Activated naive CD4-positive, alpha-beta T cell treated with anti-CD3 and anti-CD28 coated beads, Interleukin-2, amount 50 U/mL, for 72 hours (primary cell): Measurements from ENCODE around the gene NPDC1. TPM values are rescaled to one million over a fixed set of nuclear protein-coding genes. Genes with fewer than 3 reads are reported as not detected.
A peak's percentile ranks its signal among the peaks of the same experiment; 100 is the strongest.
"Not testable (repeated sequence)": the region's sequence is repeated elsewhere in the genome, so short reads cannot be mapped to it uniquely, and the experiment has no call there.

Source experiments
- ATAC-seq, 2 donors: fragments of 150-1000 bp; cut with Tn5 transposase; 2 replicates each; pipeline ENCODE4 v1.10.0; 2021; ENCODE audit warnings: mild to moderate bottlenecking in 2 of 2, moderate library complexity in 2 of 2
- DNase-seq, 2 donors: peaks; one replicate each; pipeline ENCODE4 v3.0.0; 2021 to 2022; ENCODE audit warnings: low spot score in 2 of 2
- H3K27ac Mint-ChIP-seq, 2 donors: one replicate each; pipeline ENCODE4 v1.8.0; 2022; ENCODE audit warnings: mild to moderate bottlenecking in 2 of 2, mixed read lengths in 2 of 2
- H3K36me3 Mint-ChIP-seq, 2 donors: one replicate each; pipeline ENCODE4 v1.8.0; 2022; ENCODE audit warnings: mixed read lengths in 2 of 2
- H3K9me3 Mint-ChIP-seq, 2 donors: one replicate each; pipeline ENCODE4 v1.8.0; 2022; ENCODE audit warnings: mixed read lengths in 2 of 2
- total RNA-seq, 2 donors: library from RNA; stranded (reverse); gene quantifications; one replicate each; pipeline ENCODE4 v1.2.3, GENCODE V29; 2022

Gene NPDC1
- total RNA-seq, 2 donors from 2014 or later: 29.4 to 34.2 TPM

DNA sequence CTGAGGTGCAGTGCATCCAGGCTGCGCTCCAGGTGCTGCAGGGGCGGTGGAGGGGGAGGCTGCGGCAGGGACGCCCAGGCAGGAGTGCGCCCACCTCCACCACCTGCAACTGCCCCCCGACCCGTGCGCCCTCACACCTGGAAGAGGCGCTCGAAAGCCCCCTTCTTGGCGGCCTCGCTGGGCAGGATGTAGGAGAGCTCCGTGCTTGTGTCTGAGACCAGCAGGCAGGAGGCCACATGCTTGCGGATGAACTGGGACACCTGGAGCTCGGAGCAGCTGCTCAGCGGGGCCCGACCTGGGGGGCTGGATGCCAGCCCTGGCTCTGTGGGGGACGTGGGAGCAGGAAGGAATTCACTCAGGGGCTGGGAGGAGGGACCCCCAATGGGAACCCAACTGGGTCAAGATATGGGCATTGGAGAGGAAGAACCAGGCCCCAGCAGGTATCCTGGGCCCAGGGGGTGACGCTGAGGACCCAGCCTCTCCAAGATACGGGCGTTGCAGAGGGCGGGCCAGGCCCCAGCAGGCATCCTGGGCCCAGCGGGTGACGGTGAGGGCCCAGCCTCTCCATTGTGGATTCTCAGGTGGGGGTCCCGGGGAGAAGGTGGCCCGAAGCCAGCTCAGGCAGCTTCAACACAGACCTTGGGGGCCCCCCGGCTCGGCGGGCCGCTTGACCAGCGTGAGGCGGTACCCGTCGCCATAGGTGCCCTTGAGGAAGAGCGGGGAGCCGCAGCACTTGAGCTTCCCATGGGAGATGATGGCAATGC, 31.0 kb downstream of the NPDC1 start:
- H3K36me3 Mint-ChIP-seq: no peaks in the 10 kb centered on the region
- ATAC-seq: no peak
- no peak for DNase-seq
- no peaks in the 10 kb centered on the region for H3K9me3 Mint-ChIP-seq
- H3K27ac Mint-ChIP-seq: no peak overlapping the region

DNA sequence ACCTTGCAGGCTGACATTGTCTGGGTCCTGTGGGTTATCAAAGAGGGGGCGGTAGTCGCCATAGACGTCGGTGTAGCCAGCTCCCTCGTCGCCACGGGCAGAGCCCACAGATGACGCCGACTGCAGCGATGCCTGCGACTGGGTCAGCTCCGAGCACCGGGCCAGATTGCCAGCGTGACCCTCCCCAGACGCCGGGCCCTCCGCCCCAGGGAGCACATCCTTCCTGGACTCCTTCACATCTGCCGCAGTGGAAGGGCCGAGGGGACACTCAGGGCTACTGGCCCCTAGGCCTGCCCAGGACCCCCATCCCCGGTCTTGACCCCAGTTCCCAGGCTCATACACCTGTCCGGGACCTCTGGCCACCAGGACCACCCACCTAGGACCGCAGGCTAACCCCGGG, 31.8 kb downstream of the NPDC1 start:
- Mint-ChIP-seq H3K9me3 (no peaks in the 10 kb centered on the region), H3K27ac (no peak overlapping the region), H3K36me3 (no peaks in the 10 kb centered on the region)
- DNase-seq (no peak), ATAC-seq (no peak)

DNA sequence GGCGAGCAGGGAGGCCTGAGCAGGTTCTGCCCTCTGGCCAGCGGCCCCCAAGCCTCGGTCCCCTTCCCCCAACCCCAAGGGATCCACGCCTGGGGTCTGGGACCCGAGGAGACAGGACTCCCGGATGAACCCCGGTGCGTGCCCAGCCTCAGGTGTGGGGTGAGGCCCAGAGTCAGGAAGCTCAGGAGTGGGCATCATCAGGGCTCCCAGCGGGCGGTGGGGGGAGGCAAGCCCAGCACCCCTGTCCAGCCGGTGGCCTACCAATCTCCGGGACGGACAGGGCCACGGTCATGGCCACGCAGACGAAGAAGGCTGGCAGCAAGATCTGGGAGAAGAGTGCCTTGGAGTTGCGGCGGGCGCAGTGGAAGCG, 32.4 kb downstream of the NPDC1 start:
- Mint-ChIP-seq H3K9me3 (no peaks in the 10 kb centered on the region), H3K36me3 (no peaks in the 10 kb centered on the region), H3K27ac (no peak overlapping the region)
- DNase-seq (no peak), ATAC-seq (no peak)

DNA sequence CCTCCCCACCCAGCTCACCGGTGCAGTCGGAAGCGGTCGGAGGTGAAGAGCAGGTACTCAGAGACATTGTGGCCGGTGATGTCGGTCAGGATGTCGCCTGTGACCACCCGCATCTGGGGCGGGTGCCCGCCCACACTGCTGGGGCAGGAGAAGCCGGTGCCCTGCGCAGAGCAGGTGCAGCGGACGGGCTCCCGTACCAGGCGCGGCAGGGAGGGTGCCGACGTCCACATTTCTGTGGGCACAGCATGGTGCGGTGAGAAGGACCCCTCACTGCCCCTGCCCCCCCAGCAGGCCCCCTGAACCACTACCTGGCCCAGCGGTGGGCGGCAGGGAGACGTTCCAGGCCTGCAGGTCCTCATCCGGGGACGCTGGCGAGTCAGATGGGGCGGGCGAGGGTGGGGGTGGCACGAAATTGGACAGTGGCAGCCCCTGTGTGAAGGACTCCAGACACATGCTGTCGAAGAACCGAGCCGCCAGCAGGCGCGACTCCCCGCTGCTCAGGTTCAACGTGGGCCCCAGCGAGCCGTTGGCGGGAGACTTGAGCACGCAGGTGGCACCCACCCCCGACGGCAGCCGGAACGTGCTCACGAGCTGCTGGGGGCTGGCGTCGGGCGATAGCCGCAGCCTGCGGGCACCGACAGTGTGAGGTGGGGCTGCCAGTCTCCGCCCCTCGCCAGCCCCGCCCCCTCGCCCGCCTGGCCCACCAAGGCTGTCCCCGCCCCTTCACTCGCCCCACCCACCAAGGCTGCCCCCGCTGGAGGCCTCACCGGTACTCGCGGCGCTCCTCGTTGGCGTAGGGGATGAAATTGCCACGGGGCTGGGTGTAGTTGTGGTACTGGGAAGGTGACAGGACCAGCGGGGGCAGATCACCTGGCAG, 33.0 kb downstream of the NPDC1 start:
- DNase-seq (no peak), ATAC-seq (no peak)
- Mint-ChIP-seq H3K9me3 (no peaks in the 10 kb centered on the region), H3K27ac (no peak overlapping the region), H3K36me3 (no peaks in the 10 kb centered on the region)

DNA sequence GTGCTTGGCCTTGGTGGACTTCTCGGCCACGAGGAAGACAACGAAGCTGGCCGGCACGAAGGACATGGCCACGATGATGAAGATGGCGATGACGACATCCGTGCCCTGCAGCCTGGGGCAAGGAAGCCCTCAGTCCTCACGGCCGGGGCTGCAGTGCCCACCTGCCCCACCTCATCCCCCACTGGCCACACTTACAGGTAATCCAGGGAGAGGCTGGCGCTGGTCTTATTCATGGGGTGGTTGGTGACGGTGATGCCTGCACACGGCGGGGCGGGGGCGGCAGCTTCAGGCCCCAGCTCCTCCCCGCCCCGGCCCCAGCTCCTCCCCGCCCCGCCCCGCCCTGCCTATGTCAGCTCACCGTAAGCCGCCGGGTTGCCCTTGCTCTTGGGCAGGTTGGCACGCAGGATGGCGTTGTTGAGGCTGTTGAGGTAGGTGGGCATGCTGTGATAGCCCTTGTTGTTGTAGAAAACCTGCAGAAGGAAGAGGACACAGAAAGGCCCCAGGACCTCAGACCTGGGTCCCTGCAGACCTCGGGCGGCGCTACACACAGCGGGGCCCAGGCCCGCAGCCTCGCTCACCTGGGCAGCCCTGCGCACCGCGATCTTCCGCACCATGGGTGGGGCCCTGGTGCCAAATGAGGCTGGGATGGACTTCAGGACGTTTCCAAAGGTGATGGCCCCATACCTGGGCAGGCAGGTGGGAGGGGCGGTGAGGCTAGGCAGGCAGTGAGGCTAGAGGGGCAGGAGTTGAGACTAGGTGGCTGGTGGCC, 33.9 kb downstream of the NPDC1 start:
- ATAC-seq (no peak), DNase-seq (no peak)
- Mint-ChIP-seq H3K9me3 (no peaks in the 10 kb centered on the region), H3K27ac (no peak overlapping the region), H3K36me3 (no peaks in the 10 kb centered on the region)

DNA sequence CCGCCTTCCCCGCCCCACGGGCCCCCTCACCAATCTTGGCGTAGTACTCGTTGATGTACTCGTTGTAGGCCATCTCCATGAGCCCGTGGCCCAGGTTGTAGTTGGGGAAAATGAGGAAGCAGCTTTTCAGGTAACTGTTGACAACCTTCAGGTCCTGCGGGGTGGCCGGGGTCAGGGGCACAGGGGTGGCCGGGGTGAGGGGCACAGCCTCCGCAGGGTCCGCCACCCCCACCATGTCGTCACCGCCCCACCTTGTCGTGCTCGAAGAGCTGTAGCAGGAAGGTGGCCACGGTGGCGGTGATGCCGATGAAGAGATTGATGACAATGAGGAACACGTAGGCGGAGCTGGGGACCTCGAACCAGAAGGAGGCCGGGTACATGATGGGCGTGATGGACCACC, 34.8 kb downstream of the NPDC1 start:
- Mint-ChIP-seq H3K9me3 (no peaks in the 10 kb centered on the region), H3K27ac (no peak overlapping the region), H3K36me3 (no peaks in the 10 kb centered on the region)
- DNase-seq: no peak
- no peak for ATAC-seq

DNA sequence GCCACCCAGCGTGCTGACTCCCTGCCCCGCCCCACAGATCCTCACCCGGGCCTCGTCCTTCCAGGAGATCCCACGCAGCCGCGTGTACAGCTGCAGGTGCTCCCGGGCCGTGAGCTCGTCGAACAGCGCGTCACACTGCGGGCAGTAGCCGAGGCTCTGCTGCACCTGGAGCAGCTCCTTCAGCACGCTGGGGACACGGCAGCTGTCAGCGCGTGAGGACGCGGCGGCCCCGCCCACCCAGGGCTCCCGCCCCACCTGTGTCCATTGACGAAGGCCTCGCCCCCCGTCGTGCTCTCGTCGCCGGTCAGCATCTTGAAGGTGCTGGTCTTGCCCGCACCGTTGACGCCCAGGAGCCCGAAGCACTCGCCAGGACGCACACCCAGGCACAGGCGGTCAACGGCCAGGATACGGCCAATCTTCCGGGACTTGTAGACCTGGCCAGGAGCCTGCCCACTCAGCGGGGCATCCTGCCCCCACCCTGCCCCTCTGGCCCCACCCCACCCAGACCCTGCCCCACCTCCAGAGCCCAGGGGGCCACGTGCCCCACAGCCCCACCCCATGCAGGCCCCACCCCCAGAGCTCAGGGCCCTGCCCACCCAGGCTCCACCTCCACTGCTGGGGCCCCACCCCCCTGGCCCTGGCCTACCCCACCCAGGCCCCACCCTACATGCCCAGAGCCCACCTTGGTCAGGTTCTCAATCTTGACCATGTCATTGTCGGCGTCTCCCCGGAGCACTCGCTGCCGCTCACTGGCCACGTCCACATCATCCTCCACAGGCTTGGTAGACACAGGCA, 35.8 kb downstream of the NPDC1 start:
- no peak for ATAC-seq
- Mint-ChIP-seq H3K9me3 (no peaks in the 10 kb centered on the region), H3K27ac (no peak overlapping the region), H3K36me3 (no peaks in the 10 kb centered on the region)
- DNase-seq: no peak

DNA sequence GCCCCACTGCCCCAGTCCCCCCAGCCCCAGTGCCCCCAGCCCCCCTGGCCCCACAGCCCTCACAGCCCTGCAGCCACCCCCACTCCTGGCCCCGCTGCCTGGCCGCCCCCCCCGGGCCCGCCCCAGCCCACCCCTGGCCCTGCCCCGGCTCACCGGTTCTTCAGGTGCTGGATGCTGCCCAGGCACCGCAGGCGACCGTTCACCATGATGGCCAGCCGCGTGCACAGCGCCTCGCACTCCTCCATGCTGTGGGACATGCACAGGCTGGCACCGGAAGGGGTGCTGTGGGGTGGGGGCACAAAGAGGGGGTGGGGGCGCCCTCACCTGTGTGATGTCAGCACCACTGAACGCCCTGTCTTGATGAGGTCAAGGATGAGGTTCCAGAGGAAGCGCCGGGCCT, 36.8 kb downstream of the NPDC1 start:
- Mint-ChIP-seq H3K9me3 (no peaks in the 10 kb centered on the region), H3K27ac (no peak overlapping the region), H3K36me3 (no peaks in the 10 kb centered on the region)
- DNase-seq: no peak
- no peak for ATAC-seq

DNA sequence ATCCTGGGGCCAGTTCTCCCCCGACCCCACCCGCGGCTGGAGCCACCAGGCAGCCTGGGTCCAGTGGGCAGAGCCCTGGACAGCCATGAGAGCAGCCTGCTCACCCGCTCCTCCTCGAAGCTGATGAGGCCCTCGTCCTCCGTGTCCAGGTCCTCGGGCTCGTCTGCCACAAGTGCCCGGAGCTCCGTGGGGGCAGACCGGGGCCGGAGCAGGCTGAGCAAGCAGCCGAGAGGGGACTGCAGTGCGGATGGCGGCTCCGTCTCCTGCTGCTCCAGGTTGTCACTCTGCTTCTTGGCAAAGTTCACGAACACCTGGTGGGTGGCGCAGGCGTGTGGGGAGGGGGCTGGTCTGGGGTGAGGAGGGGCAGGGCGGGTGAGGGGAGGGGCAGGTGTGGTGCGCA, 37.7 kb downstream of the NPDC1 start:
- Mint-ChIP-seq H3K27ac (no peak overlapping the region), H3K9me3 (no peaks in the 10 kb centered on the region), H3K36me3 (no peaks in the 10 kb centered on the region)
- no peak for DNase-seq
- ATAC-seq: no peak

DNA sequence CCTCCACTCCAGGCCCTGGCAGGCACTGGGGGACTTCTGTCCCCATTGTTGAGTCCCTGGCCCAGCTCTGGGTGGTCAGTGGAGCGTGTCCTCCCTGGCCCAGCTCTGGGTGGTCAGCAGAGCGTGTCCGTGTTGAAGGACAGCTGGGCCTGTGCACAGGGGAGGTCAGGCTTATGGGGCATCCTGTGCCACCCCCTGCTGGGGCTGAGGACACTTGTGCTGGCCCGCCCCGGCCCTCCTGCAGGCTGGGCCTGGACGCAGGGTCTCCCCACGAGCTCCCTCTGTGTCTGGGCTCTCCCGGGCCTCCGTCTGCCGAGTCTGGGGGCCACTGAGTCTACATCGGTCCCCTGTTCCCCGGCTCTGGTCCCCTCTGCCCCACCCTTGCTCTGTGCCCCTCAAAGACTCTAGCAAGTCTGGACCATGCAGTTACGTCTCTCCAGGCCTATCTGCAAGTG, 38.1 kb downstream of the NPDC1 start:
- no peaks in the 10 kb centered on the region for H3K9me3 Mint-ChIP-seq
- no peak for ATAC-seq

DNA sequence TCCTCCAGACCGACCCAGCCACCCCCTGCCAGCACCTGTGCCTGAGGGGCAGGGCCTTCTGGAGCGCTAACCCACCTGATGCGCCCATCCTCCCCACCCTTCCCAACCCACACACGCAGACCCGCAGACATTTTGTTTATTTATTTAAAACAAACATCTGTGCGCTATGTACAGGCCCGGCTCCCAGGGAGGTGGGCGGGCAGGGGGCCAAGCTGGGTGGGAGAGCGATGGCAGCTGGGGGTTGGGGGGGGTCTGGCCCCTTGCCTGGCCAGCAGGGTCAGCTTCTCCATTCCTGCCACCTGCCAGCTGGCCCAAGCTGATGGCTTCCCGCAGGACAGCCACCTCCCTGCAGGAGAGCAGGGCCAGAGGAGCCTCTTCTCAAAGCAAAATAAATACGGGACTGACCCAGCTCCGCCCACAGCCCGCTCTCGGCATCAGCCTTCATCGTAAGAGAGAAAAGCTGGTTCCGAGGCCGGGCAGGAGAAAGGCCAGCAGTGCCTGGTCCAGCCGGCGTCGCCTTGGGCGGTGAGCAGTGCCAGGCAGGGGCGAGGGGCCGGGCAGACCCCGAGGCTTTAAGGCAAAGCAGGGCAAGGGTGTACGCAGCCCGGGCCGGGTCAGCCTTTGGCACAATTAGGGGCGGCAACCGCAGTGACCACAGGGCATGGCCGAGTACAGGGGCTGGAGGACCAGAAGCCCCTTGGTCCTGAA, 38.7 kb downstream of the NPDC1 start:
- Mint-ChIP-seq H3K36me3 (no peaks in the 10 kb centered on the region), H3K9me3 (no peaks in the 10 kb centered on the region), H3K27ac (no peak overlapping the region)
- ATAC-seq: no peak
- DNase-seq: no peak

More for the DNA sequence above, 38.1 kb downstream of the NPDC1 start:
- no peak overlapping the region for H3K27ac Mint-ChIP-seq
- DNase-seq: no peak
- no peaks in the 10 kb centered on the region for H3K36me3 Mint-ChIP-seq

DNA sequence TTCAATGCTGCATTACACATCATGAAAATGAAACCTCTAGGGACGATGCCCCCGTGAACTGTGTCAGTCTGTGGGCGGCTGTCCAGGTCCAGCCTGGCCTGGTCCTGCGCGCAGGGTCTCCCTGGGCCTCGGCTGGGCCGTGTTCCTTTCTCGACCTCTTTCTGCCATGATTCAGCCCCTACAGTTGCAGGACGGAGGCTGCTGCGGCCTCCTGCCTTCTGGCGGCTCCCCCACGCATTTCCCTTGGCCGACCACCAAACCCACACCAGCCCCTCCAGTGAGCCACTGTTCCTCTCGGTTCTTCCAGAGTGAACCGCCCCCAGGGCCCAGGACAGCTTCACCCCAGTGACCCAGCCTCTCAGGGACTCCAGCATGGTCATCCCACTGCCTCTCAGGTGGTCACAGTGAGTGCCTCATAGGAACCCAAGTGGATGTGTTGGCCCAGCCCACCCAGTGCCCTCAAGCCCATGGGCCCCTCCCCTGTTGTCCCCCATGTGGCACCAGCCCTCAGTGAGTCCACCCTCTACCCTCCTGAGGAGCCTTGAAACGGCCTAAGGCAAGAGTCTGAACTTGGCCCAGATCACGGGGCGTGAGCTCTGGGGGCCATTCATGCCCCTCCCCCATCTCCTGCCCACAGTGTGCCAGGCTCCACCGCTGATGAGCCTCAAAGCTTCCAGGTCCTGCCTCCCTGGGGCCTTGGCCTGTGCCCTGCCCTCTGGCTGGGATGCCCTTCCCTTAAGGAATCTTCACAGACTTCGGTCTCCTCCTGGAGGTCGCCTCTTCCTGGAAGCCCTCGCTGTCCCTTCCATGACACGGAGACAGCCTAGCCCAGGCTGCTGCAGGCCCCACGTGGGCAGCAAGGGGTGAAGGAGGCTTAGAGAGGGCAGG, 39.6 kb downstream of the NPDC1 start:
- DNase-seq: no peak
- Mint-ChIP-seq H3K9me3 (no peaks in the 10 kb centered on the region), H3K27ac (peak overlapping the region in 1 of 2 donors; percentile 52)

DNA sequence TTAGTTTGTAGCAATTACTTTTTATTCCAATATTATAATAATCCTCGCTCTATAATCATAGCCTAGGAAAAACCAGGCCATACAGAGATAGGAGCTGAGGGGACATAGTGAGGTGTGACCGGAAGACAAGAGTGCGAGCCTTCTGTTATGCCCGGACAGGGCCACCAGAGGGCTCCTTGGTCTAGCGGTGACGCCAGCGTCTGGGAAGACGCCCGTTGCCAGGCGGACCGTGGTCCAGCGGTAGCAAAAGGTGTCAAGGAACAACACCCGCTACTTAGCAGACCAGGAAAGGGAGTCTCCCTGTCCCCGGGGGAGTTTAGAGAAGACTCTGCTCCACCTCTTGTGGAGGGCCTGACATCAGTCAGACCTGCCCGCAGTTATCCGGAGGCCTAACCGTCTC, 41.7 kb downstream of the NPDC1 start:
- H3K9me3 Mint-ChIP-seq, H3K36me3 Mint-ChIP-seq, ATAC-seq, DNase-seq, H3K27ac Mint-ChIP-seq: not testable (repeated sequence)

More for the DNA sequence above, 39.6 kb downstream of the NPDC1 start:
- H3K36me3 Mint-ChIP-seq: no peaks in the 10 kb centered on the region
- ATAC-seq: peak in 1 of 2 donors; percentile 46

DNA sequence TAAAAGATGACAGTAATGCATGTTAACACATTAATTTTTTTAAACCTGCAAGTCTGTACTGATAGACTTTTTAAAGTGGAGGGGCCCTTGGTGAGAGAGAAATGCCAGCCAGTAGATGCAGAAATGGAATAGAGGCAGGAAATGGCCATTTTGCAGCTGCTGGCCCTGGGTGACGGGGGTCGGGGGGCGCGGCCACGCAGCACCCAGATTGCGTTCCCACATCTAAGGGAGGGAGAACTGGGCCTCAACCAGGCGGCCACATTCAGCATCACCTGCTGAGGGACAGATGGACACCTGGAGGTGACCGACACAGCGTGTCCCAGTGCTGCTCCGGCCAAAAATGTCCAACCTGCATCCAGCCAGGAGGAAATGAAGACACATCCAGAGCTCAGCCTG, 43.3 kb downstream of the NPDC1 start:
- H3K9me3 Mint-ChIP-seq: no peaks in the 10 kb centered on the region
- DNase-seq (no peak), ATAC-seq (no peak)
- no peak overlapping the region for H3K27ac Mint-ChIP-seq
- H3K36me3 Mint-ChIP-seq: no peaks in the 10 kb centered on the region
